ENCODE data around the gene DOCK1.

Gene DOCK1

DNA sequence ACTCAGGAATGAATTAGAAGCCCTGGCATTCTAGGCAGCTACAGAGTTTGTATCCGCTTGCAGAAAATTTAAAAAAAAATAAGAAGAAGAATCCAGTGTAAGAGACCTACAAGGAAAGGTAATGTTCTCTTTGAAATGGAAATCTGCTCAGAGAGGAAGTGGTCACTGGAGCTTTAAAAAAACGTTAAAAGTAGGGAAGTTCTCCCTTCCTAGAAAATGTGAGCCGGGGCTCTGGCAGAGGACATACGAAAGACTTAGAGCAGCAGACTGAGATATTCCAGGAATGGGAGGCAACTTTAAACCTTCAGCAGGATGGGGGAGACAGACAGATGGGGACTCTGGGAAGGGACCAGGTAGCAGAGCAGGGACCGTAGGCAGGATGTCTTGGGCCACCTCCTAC is 494.4 kb downstream of the DOCK1 start:
- no peak for DNase-seq (ENCODE audit: low read depth in 3 of 3)

- no peak for DNase-seq (ENCODE audit: low read depth in 3 of 3)
Observed at GRCh38 chr10:127400216-127400615, 495.0 kb downstream of the DOCK1 start.

GRCh38 chr10:127402596-127403409 is 497.6 kb downstream of the DOCK1 start:
- no peak for DNase-seq (ENCODE audit: low read depth in 3 of 3)

DNA sequence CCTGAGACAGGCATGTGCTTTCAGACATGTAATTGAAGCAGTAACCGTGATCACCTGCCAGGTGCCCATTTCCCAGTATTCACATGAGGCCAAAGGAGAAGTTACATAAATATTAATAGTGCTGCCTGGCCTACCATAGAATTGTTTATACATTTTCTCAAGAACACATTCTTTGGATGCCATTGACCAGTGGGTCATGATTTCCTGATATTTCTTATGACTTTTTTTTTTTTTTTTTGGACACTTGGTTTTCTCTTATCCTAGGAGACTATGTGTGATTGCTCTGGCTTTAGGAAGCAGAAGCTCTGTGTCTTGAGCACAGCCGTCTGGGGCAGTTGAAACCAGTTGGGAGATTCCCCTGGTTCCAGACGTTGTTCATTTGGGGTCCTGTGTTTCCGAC is 500.0 kb downstream of the DOCK1 start:
- DNase-seq (ENCODE audit: low read depth in 3 of 3) = no peak

DNA sequence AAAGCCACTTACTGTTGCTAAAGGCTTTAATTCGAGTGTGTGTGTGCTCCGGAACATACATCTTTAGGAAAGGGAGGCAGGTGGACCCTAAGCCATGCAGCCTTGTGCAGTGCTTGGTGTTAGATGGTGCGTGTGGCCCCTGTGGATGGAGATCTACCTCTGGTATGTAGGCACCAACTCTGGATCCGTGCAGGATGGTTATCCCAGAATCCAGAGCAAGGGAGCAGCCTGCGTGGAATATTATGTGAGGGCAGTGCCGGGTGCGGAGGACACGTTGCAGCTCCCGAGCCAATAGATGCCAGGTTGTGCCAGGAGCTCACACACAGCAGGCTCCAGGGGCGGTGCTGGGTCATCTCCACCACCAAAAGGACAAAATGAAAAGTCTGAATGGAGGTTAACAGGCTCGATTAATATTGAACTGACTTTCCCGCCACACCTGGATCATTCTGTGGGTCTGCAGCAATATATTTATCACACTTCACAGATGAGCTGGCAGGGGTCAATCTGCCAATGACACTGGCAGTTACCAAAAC is 500.9 kb downstream of the DOCK1 start:
- DNase-seq (ENCODE audit: low read depth in 3 of 3) = no peak

GRCh38 chr10:127407551-127407950 is 502.3 kb downstream of the DOCK1 start:
- no peak for DNase-seq (ENCODE audit: low read depth in 3 of 3)

DNA sequence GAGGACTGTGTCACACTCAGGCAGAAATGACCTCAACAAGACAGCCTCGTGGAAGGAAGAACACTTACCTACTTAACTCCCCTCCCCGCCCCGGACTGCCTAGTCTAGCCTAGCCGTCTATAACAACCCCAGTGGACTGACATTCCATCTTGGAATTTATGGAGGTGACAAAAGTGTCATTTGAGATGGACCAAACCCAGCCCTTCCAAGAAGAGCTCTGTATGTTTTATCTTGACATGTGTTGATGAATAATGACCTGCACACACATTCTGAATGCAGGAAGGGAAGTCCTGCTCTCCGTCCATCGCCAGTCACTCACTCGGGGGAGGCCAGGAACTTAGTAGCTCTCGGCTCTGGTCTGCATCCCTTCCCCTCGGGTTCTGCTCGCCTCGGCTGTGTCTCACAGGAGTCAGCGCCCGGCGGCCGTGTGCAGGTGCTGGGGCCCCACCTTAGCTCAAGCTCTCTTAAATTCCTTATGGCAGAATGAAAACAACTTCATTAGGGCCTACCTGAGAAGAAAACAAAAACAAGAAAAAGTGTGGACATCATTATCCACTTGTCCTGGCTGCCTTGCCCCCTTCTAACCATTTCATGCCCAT is 503.0 kb downstream of the DOCK1 start:
- no peak for DNase-seq (ENCODE audit: low read depth in 3 of 3)

GRCh38 chr10:127408733-127409132 is 503.5 kb downstream of the DOCK1 start:
- DNase-seq (ENCODE audit: low read depth in 3 of 3) = no peak

DNA sequence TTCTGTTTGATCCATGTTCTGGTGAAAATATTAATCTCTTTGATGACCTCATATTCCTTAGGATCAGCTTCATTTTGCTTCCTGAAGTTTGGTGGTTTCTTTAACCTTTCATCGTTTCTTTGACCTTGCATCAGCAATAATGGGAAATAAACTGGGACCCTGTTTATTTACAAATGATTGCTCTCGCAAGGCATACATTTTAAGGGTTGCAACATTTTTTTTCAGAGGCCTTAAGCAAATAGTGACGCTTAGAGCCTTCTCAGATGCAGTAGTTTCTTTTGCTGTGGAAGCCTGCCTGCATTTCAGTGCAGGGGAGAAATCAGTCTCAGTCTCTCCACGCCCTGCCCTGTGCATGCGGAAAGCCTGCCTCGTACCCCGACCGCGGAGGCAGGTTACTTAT is 504.8 kb downstream of the DOCK1 start:
- DNase-seq (ENCODE audit: low read depth in 3 of 3) = no peak

DNA sequence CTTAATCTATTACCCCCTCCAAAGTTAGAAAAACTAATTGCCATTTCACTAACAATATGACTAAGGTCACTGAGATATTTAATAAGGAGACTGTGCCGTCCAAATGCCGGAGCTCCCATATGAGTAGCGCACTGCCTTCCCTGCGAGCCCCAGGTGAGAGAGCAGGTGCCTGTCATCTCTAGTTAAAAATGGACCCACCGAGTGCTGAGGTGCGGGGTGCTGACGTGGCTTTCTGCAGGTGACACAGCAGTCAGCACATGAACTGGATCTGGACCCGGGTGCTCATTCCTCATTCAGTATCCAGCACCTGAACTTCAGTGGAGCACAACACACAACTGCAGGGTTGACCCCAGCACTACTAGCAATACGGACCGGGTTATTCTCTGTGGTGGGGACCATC is 505.8 kb downstream of the DOCK1 start:
- DNase-seq (ENCODE audit: low read depth in 3 of 3) = no peak

GRCh38 chr10:127413326-127413725 is 508.1 kb downstream of the DOCK1 start:
- no peak for DNase-seq (ENCODE audit: low read depth in 3 of 3)

- DNase-seq (ENCODE audit: low read depth in 3 of 3) = no peak
Observed at GRCh38 chr10:127414024-127414423, 508.8 kb downstream of the DOCK1 start.

DNA sequence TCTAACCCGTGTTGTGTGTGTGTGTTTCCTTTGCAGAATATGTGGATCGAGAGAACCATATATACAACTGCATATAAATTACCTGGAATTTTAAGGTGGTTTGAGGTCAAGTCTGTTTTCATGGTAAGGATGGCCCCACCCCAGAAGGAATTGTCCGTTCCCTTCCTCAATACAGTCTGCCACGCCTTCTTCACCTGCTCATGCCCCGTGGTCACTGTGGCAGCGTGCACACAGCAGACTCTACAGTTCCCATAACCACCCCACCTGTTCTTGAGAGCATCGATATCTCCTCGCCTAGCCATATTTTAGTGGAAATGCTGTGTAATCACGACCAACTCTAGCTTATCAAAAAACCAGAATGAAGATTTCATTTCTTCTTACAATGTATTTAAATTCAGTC is 509.9 kb downstream of the DOCK1 start:
- no peak for DNase-seq (ENCODE audit: low read depth in 3 of 3)

- no peak for DNase-seq (ENCODE audit: low read depth in 3 of 3)
Observed at GRCh38 chr10:127415901-127416581, 510.8 kb downstream of the DOCK1 start.

GRCh38 chr10:127417031-127417430 is 511.8 kb downstream of the DOCK1 start:
- DNase-seq (ENCODE audit: low read depth in 3 of 3) = no peak

GRCh38 chr10:127417686-127418401 is 512.6 kb downstream of the DOCK1 start:
- DNase-seq (ENCODE audit: low read depth in 3 of 3) = no peak

DNA sequence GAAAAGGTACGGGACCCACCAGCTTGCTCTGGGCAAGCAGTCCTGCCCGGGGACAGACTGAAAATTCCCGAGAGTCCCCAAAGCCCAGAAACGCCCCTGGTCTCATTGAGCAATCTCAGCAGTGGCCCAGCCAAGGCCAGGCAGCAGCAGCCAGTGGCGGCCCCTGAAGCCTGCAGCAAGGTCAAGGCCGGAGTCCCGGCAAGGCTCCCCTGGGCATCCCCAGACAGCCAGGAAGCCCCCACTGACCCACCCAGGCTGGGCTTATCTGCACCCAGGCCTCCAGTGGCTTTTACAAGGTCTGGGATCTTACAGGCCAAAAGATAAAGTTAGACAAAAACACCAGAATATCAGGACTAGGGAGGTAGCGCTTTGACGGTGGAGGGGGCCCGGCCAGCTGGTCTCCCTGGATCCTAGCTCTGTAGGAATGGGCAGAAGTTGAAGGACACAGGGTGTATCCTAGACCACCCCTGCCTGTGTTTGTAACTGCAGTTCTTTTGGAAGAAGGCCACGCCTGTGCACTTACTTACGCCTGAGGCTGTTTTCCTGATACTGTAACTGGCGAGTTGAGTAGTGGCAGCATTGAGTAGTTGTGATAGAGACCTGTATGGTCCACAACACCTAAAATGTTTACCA is 513.4 kb downstream of the DOCK1 start:
- no peak for DNase-seq (ENCODE audit: low read depth in 3 of 3)

DNA sequence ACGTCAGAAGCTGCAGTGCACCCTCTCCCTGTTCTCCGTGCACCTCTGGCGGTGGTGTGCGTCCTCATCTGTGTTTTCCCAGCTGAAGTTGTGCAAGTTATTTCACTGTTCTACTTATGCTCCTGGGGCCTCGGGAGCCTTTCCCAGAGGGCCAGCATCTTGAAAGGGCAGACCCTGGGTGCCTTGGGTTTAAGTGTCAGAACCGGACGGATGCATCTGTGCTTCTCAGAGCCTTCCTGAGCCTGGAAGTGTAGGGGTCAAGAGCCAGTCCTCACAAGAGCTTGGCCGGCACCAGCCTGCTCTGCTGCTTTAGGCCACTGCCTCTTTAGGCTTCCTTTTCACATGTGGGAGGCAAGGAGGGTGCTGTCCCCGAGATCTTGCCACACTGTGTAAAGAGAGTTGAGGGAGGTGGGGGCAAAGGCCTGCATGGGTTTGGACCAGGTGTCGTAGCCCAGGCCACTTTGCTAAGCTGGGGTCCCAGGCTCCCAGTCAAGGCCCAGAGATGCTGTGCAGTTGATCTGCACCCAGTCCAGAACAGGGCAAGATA is 515.0 kb downstream of the DOCK1 start:
- DNase-seq (ENCODE audit: low read depth in 3 of 3) = no peak

DNA sequence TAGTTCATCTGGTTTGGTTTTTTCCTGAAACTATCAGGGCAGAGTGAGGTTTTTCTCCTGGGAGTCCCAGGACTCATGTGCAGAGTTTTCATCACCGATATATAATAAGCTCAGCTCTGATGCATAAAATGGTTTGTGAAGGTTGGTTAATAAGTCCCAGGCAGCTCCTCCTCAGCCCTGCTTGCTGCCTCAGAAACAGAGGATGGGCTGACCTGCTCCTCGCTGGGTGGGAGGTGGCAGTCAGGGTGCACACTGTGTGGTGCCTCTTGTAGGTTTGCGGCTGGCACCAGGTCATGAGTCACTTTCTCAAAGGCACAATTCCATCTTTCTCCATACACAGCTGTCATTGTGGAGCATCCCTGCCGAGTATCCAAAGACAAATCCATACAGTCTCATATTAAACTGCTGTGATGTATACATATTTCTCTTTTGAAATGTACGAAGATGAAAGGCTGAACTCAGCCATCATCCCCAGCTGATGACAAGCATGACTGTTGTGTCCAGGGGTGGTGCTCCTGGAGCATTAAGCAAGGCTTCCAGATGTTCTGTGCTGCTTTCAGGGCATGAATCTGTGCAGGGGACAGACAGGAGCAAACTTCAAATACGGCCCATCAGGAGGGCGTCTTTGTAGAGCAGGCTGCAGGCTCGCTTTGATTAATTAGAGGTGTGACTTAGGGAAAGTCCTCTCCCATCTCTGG is 518.1 kb downstream of the DOCK1 start:
- no peak for DNase-seq (ENCODE audit: low read depth in 3 of 3)

- no peak for DNase-seq (ENCODE audit: low read depth in 3 of 3)
Observed at GRCh38 chr10:127424594-127425264, 519.5 kb downstream of the DOCK1 start.
